Keratinocyte (primary cell): ENCODE results near the gene SPOP.

ENCODE experiments used
- EZH2 ChIP-seq: IDR thresholded peaks from one replicate; pipeline ENCODE4 v1.6.1; 2012; ENCODE audit warnings: inconsistent platforms, mild to moderate bottlenecking, low read length, moderate library complexity
- TF ChIP-seq, protein P1 (sequence below), 3 experiments: IDR thresholded peaks in 1 of 3; conservative IDR thresholded peaks in 1 of 3; optimal IDR thresholded peaks in 1 of 3; 2 replicates in 2 of 3; 3 replicates in 1 of 3; pipeline versions ENCODE3 to v1.5.1; 2011; ENCODE audit warnings: low read length in 3 of 3, mild to moderate bottlenecking in 3 of 3, moderate library complexity in 2 of 3, control low read depth in 1 of 3, inconsistent platforms in 1 of 3; ENCODE audit not compliant: insufficient read depth in 2 of 3; ENCODE audit errors: extremely low read depth in 1 of 3

DNA sequence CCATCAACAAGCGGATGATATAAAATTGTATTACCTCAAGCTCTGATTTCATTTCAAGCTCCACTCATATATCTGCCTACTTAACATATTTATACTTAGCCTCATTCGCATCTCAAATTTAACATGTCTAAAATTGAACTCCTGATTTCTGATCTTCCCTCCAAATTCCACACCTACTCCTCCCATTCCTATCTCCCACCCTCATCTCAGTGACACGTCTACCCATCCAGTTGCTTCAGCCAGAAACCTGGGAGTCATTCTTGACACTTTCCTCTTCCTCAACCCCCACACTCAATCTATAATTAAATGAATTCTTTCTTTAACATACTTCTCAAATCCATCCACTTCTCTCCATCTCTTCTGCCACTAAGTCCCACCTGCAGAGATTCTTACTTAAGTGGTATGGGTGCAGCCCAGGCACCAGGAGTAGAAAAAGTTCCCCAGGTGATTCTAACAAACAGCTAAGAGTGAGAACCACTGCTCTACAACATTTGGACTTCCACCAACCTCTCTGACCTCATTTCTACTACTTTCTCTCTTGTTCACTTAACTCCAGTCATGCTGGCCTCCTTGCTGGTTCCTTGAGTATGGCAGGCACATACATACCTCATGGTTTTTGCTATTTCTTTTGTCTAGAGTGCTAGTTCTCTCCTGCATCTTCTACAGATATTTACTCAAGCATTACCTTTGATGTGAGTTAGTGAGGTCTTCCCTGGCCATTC is 18.1 kb downstream of the SPOP start:
- TF ChIP-seq, protein P1, sequence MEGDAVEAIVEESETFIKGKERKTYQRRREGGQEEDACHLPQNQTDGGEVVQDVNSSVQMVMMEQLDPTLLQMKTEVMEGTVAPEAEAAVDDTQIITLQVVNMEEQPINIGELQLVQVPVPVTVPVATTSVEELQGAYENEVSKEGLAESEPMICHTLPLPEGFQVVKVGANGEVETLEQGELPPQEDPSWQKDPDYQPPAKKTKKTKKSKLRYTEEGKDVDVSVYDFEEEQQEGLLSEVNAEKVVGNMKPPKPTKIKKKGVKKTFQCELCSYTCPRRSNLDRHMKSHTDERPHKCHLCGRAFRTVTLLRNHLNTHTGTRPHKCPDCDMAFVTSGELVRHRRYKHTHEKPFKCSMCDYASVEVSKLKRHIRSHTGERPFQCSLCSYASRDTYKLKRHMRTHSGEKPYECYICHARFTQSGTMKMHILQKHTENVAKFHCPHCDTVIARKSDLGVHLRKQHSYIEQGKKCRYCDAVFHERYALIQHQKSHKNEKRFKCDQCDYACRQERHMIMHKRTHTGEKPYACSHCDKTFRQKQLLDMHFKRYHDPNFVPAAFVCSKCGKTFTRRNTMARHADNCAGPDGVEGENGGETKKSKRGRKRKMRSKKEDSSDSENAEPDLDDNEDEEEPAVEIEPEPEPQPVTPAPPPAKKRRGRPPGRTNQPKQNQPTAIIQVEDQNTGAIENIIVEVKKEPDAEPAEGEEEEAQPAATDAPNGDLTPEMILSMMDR (optimal IDR thresholded peaks at IDR 0.05 in 1 of 3, IDR thresholded peaks at IDR 0.05 in 1 of 3, conservative IDR thresholded peaks at IDR 0.05 in 1 of 3; ENCODE audit: extremely low read depth in 1 of 3, insufficient read depth in 2 of 3, low read length in 3 of 3) = no peak
- TF ChIP-seq EZH2 = no peak
